ENCODE measurements around the gene RNFT2. TPM values are rescaled to one million over a fixed set of nuclear protein-coding genes. Genes with fewer than 3 reads are reported as not detected.

RNFT2 gene
- total and polyA plus RNA-seq, 4 donors, result 15.3 to 47.2 (median 37.7) TPM

GRCh38 chr12:116859079-116859478 is 121.0 kb downstream of the RNFT2 start:
- H3K4me3 ChIP-seq (ENCODE audit: low read depth, low read length), result no peak overlapping the region
- no peaks in the 10 kb centered on the region for H3K9me3 ChIP-seq (ENCODE audit: control insufficient read depth, insufficient read depth, low read length)
- H3K27me3 ChIP-seq (ENCODE audit: control insufficient read depth, insufficient read depth, low read length), result peaks cover 4% of the 10 kb centered on the region
- WGBS (ENCODE audit: insufficient coverage), result 20% methylated on average over 1 of the region's 5 CpGs
- no peaks in the 10 kb centered on the region for H3K36me3 ChIP-seq (ENCODE audit: control insufficient read depth, insufficient read depth, low read length)
- peaks cover 22% of the 10 kb centered on the region for H3K4me1 ChIP-seq (ENCODE audit: control insufficient read depth, insufficient read depth, low read length)
- peak in 1 of 6 donors; percentile 30 for DNase-seq (ENCODE audit: low read depth in 4 of 6, low spot score in 6 of 6)
- no peak overlapping the region for H3K27ac ChIP-seq (ENCODE audit: low read depth, low read length)

- no peak for DNase-seq (ENCODE audit: low read depth in 4 of 6, low spot score in 6 of 6)
- peaks cover 4% of the 10 kb centered on the region for H3K27me3 ChIP-seq (ENCODE audit: control insufficient read depth, insufficient read depth, low read length)
- no CpG with 5 or more reads among the region's 3 CpGs for WGBS (ENCODE audit: insufficient coverage)
- no peaks in the 10 kb centered on the region for H3K36me3 ChIP-seq (ENCODE audit: control insufficient read depth, insufficient read depth, low read length)
- no peaks in the 10 kb centered on the region for H3K9me3 ChIP-seq (ENCODE audit: control insufficient read depth, insufficient read depth, low read length)
- no peak overlapping the region for H3K27ac ChIP-seq (ENCODE audit: low read depth, low read length)
- H3K4me3 ChIP-seq (ENCODE audit: low read depth, low read length), result no peak overlapping the region
- peaks cover 22% of the 10 kb centered on the region for H3K4me1 ChIP-seq (ENCODE audit: control insufficient read depth, insufficient read depth, low read length)
These were observed 122.1 kb downstream of the RNFT2 start for GRCh38 chr12:116860263-116860662.

DNA sequence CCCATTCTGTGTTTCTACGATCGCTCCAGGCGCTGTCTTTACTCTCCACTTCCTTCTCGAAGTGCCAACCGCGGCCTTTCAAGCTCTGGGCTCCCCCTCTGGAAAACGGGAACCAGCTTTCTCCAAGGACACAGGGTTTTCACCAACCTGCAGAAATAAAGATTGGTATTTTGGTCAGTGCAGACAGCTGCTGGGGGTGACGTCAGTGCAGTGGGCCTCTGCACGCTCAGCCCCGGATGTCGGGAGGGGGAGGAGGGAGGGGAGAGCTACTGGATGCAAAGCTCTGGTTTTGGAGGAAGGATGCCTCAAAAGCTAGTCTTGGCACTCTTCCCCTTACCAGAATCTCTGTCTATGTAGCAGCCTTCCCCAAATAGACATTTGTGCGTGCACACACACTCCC is 123.2 kb downstream of the RNFT2 start:
- DNase-seq (ENCODE audit: low read depth in 4 of 6, low spot score in 6 of 6), result peak in 2 of 6 donors; percentile 72 to 74
- Histone ChIP-seq H3K4me3 (ENCODE audit: low read depth, low read length) (no peak overlapping the region), H3K27me3 (ENCODE audit: control insufficient read depth, insufficient read depth, low read length) (peaks cover 4% of the 10 kb centered on the region), H3K27ac (ENCODE audit: low read depth, low read length) (no peak overlapping the region), H3K9me3 (ENCODE audit: control insufficient read depth, insufficient read depth, low read length) (no peaks in the 10 kb centered on the region), H3K4me1 (ENCODE audit: control insufficient read depth, insufficient read depth, low read length) (peaks cover 22% of the 10 kb centered on the region), H3K36me3 (ENCODE audit: control insufficient read depth, insufficient read depth, low read length) (no peaks in the 10 kb centered on the region)
- 66% methylated on average over 3 of the region's 12 CpGs for WGBS (ENCODE audit: insufficient coverage)

- no peaks in the 10 kb centered on the region for H3K9me3 ChIP-seq (ENCODE audit: control insufficient read depth, insufficient read depth, low read length)
- no peak overlapping the region for H3K4me3 ChIP-seq (ENCODE audit: low read depth, low read length)
- DNase-seq (ENCODE audit: low read depth in 4 of 6, low spot score in 6 of 6), result no peak
- no CpG with 5 or more reads among the region's 4 CpGs for WGBS (ENCODE audit: insufficient coverage)
- H3K27me3 ChIP-seq (ENCODE audit: control insufficient read depth, insufficient read depth, low read length), result peaks cover 4% of the 10 kb centered on the region
- no peaks in the 10 kb centered on the region for H3K36me3 ChIP-seq (ENCODE audit: control insufficient read depth, insufficient read depth, low read length)
- H3K27ac ChIP-seq (ENCODE audit: low read depth, low read length), result no peak overlapping the region
- peaks cover 22% of the 10 kb centered on the region for H3K4me1 ChIP-seq (ENCODE audit: control insufficient read depth, insufficient read depth, low read length)
These were observed 124.1 kb downstream of the RNFT2 start for GRCh38 chr12:116862167-116862566.

- DNase-seq (ENCODE audit: low read depth in 4 of 6, low spot score in 6 of 6), result no peak
- no peak overlapping the region for H3K4me3 ChIP-seq (ENCODE audit: low read depth, low read length)
- H3K36me3 ChIP-seq (ENCODE audit: control insufficient read depth, insufficient read depth, low read length), result no peaks in the 10 kb centered on the region
- H3K4me1 ChIP-seq (ENCODE audit: control insufficient read depth, insufficient read depth, low read length), result peaks cover 18% of the 10 kb centered on the region
- H3K9me3 ChIP-seq (ENCODE audit: control insufficient read depth, insufficient read depth, low read length), result no peaks in the 10 kb centered on the region
- WGBS (ENCODE audit: insufficient coverage), result 45% methylated on average over 4 of the region's 6 CpGs
- no peak overlapping the region for H3K27ac ChIP-seq (ENCODE audit: low read depth, low read length)
- H3K27me3 ChIP-seq (ENCODE audit: control insufficient read depth, insufficient read depth, low read length), result peaks cover 4% of the 10 kb centered on the region
These were observed 125.2 kb downstream of the RNFT2 start for GRCh38 chr12:116863275-116863767.

DNA sequence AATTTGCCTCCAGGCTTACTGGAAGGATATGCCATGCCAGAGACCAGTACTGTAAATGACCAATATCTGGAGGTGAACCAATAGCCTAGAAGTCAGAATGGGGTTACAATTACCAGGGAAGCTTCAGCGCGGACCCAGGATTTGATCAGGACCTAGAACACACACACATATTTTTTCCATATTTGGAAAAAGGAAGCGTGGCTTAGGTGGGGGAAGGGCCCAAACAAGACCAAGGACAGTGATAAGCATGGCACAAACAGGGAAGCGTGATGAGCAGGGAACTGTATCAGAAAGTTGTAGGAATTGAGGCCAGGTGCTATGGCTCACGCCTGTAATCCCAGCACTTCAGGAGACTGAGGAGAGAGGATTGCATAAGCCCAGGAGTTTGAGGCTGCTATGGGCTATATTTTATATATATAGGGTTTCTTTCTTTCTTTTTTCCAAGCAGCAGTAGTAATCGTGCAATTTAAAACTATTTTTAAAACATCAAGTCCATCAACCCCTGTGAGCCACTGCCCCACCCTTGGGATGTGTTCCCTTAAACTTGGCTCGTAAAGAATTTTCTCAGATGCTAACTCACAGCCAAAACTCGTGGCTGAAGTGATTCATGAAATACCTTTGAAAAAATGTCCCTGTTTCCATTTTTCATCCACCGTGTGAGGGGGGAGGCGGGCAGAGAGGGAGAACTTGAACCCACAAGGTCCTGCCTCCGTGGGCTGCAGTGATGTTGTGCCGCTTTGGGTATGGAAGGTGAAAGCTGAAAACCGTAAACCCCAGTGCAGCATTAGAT is 126.5 kb downstream of the RNFT2 start:
- 76% methylated on average over 6 of the region's 13 CpGs for WGBS (ENCODE audit: insufficient coverage)
- no peak for DNase-seq (ENCODE audit: low read depth in 4 of 6, low spot score in 6 of 6)
- Histone ChIP-seq H3K27ac (ENCODE audit: low read depth, low read length) (no peak overlapping the region), H3K9me3 (ENCODE audit: control insufficient read depth, insufficient read depth, low read length) (no peaks in the 10 kb centered on the region), H3K4me1 (ENCODE audit: control insufficient read depth, insufficient read depth, low read length) (peaks cover 11% of the 10 kb centered on the region), H3K27me3 (ENCODE audit: control insufficient read depth, insufficient read depth, low read length) (peaks cover 4% of the 10 kb centered on the region), H3K36me3 (ENCODE audit: control insufficient read depth, insufficient read depth, low read length) (no peaks in the 10 kb centered on the region), H3K4me3 (ENCODE audit: low read depth, low read length) (no peak overlapping the region)

- no peaks in the 10 kb centered on the region for H3K9me3 ChIP-seq (ENCODE audit: control insufficient read depth, insufficient read depth, low read length)
- H3K36me3 ChIP-seq (ENCODE audit: control insufficient read depth, insufficient read depth, low read length), result no peaks in the 10 kb centered on the region
- DNase-seq (ENCODE audit: low read depth in 4 of 6, low spot score in 6 of 6), result no peak
- H3K4me1 ChIP-seq (ENCODE audit: control insufficient read depth, insufficient read depth, low read length), result no peaks in the 10 kb centered on the region
- 93% methylated on average over 2 of the region's 2 CpGs for WGBS (ENCODE audit: insufficient coverage)
- no peak overlapping the region for H3K4me3 ChIP-seq (ENCODE audit: low read depth, low read length)
- no peak overlapping the region for H3K27ac ChIP-seq (ENCODE audit: low read depth, low read length)
- H3K27me3 ChIP-seq (ENCODE audit: control insufficient read depth, insufficient read depth, low read length), result no peaks in the 10 kb centered on the region
These were observed 129.4 kb downstream of the RNFT2 start for GRCh38 chr12:116867523-116867922.

- no peak for DNase-seq (ENCODE audit: low read depth in 4 of 6, low spot score in 6 of 6)
- Histone ChIP-seq H3K9me3 (ENCODE audit: control insufficient read depth, insufficient read depth, low read length) (no peaks in the 10 kb centered on the region), H3K27me3 (ENCODE audit: control insufficient read depth, insufficient read depth, low read length) (peaks cover 3% of the 10 kb centered on the region), H3K4me3 (ENCODE audit: low read depth, low read length) (no peak overlapping the region), H3K27ac (ENCODE audit: low read depth, low read length) (no peak overlapping the region), H3K4me1 (ENCODE audit: control insufficient read depth, insufficient read depth, low read length) (no peaks in the 10 kb centered on the region), H3K36me3 (ENCODE audit: control insufficient read depth, insufficient read depth, low read length) (no peaks in the 10 kb centered on the region)
- WGBS (ENCODE audit: insufficient coverage), result 100% methylated on average over 2 of the region's 4 CpGs
These were observed 132.2 kb downstream of the RNFT2 start for GRCh38 chr12:116870306-116870705.

- H3K9me3 ChIP-seq (ENCODE audit: control insufficient read depth, insufficient read depth, low read length), result no peaks in the 10 kb centered on the region
- no peaks in the 10 kb centered on the region for H3K36me3 ChIP-seq (ENCODE audit: control insufficient read depth, insufficient read depth, low read length)
- no peak for DNase-seq (ENCODE audit: low read depth in 4 of 6, low spot score in 6 of 6)
- peaks cover 32% of the 10 kb centered on the region for H3K27me3 ChIP-seq (ENCODE audit: control insufficient read depth, insufficient read depth, low read length)
- peaks cover 23% of the 10 kb centered on the region for H3K4me1 ChIP-seq (ENCODE audit: control insufficient read depth, insufficient read depth, low read length)
- WGBS (ENCODE audit: insufficient coverage), result 95% methylated on average over 4 of the region's 4 CpGs
- no peak overlapping the region for H3K4me3 ChIP-seq (ENCODE audit: low read depth, low read length)
- H3K27ac ChIP-seq (ENCODE audit: low read depth, low read length), result no peak overlapping the region
These were observed 136.3 kb downstream of the RNFT2 start for GRCh38 chr12:116874324-116874995.

Measured in spinal cord (tissue), 10 donors.